K562 (cell line): ENCODE results near the gene CDT1. TPM values are rescaled to one million over a fixed set of nuclear protein-coding genes. Genes with fewer than 3 reads are reported as not detected.

Experiments used
- DDX20 ChIP-seq: fragments of 450-650 bp; IDR thresholded peaks from 2 replicates; pipeline ENCODE4 v1.6.1; 2016; ENCODE audit warnings: missing genetic modification characterization, low read depth, mild to moderate bottlenecking, missing compliant biosample characterization, moderate library complexity
- DMBX1 ChIP-seq: fragments of 250-450 bp; sonication (Bioruptor Pico); IDR thresholded peaks from 2 replicates; pipeline ENCODE4 v1.8.0; 2022; ENCODE audit warnings: inconsistent platforms, mild to moderate bottlenecking, moderate library complexity, borderline replicate concordance
- E2F5 ChIP-seq: sonication (generic); formaldehyde crosslinking; IDR thresholded peaks from 2 replicates; pipeline ENCODE4 v1.8.0; 2022; ENCODE audit warnings: mild to moderate bottlenecking, missing genetic modification reagents
- EWSR1 ChIP-seq: fragments of 450-650 bp; IDR thresholded peaks from 2 replicates; pipeline ENCODE4 v1.6.1; 2018; ENCODE audit warnings: borderline replicate concordance, mild to moderate bottlenecking, low read depth, moderate library complexity; ENCODE audit not compliant: partially characterized antibody
- LCOR ChIP-seq: sonication (generic); formaldehyde crosslinking; IDR thresholded peaks from 2 replicates; pipeline ENCODE4 v1.8.0; 2022; ENCODE audit warnings: mild to moderate bottlenecking, missing genetic modification reagents
- SIN3B ChIP-seq: fragments of 450-650 bp; IDR thresholded peaks from 2 replicates; pipeline ENCODE4 v1.6.1; 2017; ENCODE audit warnings: low read depth, mild to moderate bottlenecking, moderate library complexity
- XRCC3 ChIP-seq: fragments of 450-650 bp; IDR thresholded peaks from 2 replicates; pipeline ENCODE4 v1.6.1; 2017; ENCODE audit warnings: mild to moderate bottlenecking, moderate library complexity
- ZBTB49 ChIP-seq: sonication (generic); formaldehyde crosslinking; IDR thresholded peaks from 2 replicates; pipeline ENCODE4 v1.8.0; 2022; ENCODE audit warnings: missing genetic modification reagents, mild to moderate bottlenecking, borderline replicate concordance
- ZNF175 ChIP-seq: fragments of 200-800 bp; sonication (Bioruptor generic); IDR thresholded peaks from 2 replicates; pipeline ENCODE4 v1.6.1; 2016; ENCODE audit warnings: low read depth, mild to moderate bottlenecking, missing genetic modification characterization, missing compliant biosample characterization
- ZNF3 ChIP-seq: fragments of 250-450 bp; sonication (Bioruptor Pico); IDR thresholded peaks from 2 replicates; pipeline ENCODE4 v1.5.0; 2021; ENCODE audit warnings: mild to moderate bottlenecking, moderate library complexity
- ZZZ3 ChIP-seq: fragments of 450-650 bp; IDR thresholded peaks from 2 replicates; pipeline ENCODE4 v1.6.1; 2016; ENCODE audit warnings: antibody characterized with exemption, mild to moderate bottlenecking, moderate library complexity
- polyA plus RNA-seq, 8 experiments: library from polyadenylated mRNA; depleted of rRNA in 4 of 8; stranded (reverse) in 5 of 8; unstranded in 3 of 8; fragments of >200 nt; fragmentation: Nextera tagmentation in 2 of 8; fragmentation: Illumina TruSeq in 1 of 8; extraction: Ambion mirVana in 2 of 8; extraction: Trizol in 1 of 8; gene quantifications; 2 replicates each; pipeline versions ENCODE4 v1.2.1 to v1.2.3, GENCODE V29; 2011 to 2014; ENCODE audit warnings: inconsistent platforms in 1 of 8, missing spikeins in 1 of 8
- total RNA-seq, 7 experiments: library from RNA; depleted of rRNA in 6 of 7; stranded (reverse); fragments of >200 nt in 6 of 7; fragmentation: Illumina TruSeq in 2 of 7; extraction: Trizol in 2 of 7; gene quantifications; 2 replicates each; pipeline versions ENCODE4 v1.2.1 to v1.2.3, GENCODE V29; 2011 to 2021; ENCODE audit warnings: low replicate concordance in 1 of 7
- TF ChIP-seq, protein P1 (sequence below): fragments of 450-650 bp; formaldehyde crosslinking; IDR thresholded peaks from 2 replicates; pipeline ENCODE4 v1.4.0; 2020; ENCODE audit warnings: mild to moderate bottlenecking, mixed read lengths
- TF ChIP-seq, protein P2 (sequence below): conservative IDR thresholded peaks from 2 replicates; pipeline ENCODE4 v1.6.1; 2011; ENCODE audit warnings: low read depth, mild to moderate bottlenecking, low read length; ENCODE audit not compliant: control insufficient read depth

The CDT1 gene
- total and polyA plus RNA-seq, 9 of the 15 experiments (the other 6 are each of a cell fraction or from before 2014, with no cell fraction given): 0.92 to 178 (median 14.2) TPM

GRCh38 chr16:88784074-88784855 is 19.3 kb upstream of the CDT1 start (continued):
- TF ChIP-seq DMBX1 (no peak; the same call in 1 of the 2 replicates), LCOR (CRISPR knock-in tag) (no peak), ZNF3 (no peak), XRCC3 (no peak), DDX20 (tag) (no peak), ZNF175 (CRISPR knock-in tag) (no peak), ZBTB49 (CRISPR knock-in tag) (no peak), SIN3B (no peak), E2F5 (CRISPR knock-in tag) (no peak), ZZZ3 (no peak), EWSR1 (no peak)
- TF ChIP-seq, protein P1, sequence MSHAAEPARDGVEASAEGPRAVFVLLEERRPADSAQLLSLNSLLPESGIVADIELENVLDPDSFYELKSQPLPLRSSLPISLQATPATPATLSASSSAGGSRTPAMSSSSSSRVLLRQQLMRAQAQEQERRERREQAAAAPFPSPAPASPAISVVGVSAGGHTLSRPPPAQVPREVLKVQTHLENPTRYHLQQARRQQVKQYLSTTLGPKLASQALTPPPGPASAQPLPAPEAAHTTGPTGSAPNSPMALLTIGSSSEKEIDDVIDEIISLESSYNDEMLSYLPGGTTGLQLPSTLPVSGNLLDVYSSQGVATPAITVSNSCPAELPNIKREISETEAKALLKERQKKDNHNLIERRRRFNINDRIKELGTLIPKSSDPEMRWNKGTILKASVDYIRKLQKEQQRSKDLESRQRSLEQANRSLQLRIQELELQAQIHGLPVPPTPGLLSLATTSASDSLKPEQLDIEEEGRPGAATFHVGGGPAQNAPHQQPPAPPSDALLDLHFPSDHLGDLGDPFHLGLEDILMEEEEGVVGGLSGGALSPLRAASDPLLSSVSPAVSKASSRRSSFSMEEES (CRISPR knock-in tag): no peak
- TF ChIP-seq, protein P2, sequence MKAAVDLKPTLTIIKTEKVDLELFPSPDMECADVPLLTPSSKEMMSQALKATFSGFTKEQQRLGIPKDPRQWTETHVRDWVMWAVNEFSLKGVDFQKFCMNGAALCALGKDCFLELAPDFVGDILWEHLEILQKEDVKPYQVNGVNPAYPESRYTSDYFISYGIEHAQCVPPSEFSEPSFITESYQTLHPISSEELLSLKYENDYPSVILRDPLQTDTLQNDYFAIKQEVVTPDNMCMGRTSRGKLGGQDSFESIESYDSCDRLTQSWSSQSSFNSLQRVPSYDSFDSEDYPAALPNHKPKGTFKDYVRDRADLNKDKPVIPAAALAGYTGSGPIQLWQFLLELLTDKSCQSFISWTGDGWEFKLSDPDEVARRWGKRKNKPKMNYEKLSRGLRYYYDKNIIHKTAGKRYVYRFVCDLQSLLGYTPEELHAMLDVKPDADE: no peak; the same call in 1 of the 2 replicates
